ENCODE results near the gene LEP.

The LEP gene

DNA sequence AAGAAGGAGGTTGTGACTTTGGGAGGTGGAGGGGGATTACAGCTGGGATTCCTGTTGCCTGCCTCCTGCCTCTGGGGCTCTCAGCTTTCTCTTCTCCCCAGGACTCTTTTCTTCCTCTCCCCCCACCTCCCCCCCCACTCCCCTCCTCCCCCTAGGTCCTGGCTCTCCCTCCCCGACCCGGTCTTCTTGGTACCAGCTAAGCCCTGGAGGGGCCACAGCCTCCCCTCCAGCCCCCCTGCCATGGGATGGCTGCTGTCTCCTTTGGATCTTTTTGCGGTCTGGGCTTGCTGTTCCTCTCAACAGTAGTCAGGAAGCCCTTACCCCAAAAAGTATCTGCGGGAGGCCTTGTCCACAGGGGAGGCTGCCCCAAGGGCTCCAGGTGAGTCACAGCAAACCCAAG, 33.5 kb upstream of the LEP start:
- TF ChIP-seq FOXA1 (IDR thresholded peaks at IDR 0.05) (no peak), SUZ12 (IDR thresholded peaks at IDR 0.05) (no peak), ELF4 (IDR thresholded peaks at IDR 0.05) (no peak), L3MBTL2 (conservative IDR thresholded peaks at IDR 0.05) (no peak), CTBP1 (IDR thresholded peaks at IDR 0.05; ENCODE audit: borderline replicate concordance) (no peak), ZNF384 (IDR thresholded peaks at IDR 0.05) (no peak), FOXK2 (IDR thresholded peaks at IDR 0.05) (no peak), SP1 (IDR thresholded peaks at IDR 0.05) (no peak), NFRKB (IDR thresholded peaks at IDR 0.05) (no peak), FOXM1 (IDR thresholded peaks at IDR 0.05; ENCODE audit: borderline replicate concordance) (no peak), BHLHE40 (IDR thresholded peaks at IDR 0.05; ENCODE audit: borderline replicate concordance) (no peak), LEF1 (IDR thresholded peaks at IDR 0.05; ENCODE audit: borderline replicate concordance) (no peak), ARNT (IDR thresholded peaks at IDR 0.05) (no peak), HDGF (IDR thresholded peaks at IDR 0.05; ENCODE audit: borderline replicate concordance) (no peak), TARDBP (IDR thresholded peaks at IDR 0.05) (no peak)
- TF ChIP-seq, protein P1, sequence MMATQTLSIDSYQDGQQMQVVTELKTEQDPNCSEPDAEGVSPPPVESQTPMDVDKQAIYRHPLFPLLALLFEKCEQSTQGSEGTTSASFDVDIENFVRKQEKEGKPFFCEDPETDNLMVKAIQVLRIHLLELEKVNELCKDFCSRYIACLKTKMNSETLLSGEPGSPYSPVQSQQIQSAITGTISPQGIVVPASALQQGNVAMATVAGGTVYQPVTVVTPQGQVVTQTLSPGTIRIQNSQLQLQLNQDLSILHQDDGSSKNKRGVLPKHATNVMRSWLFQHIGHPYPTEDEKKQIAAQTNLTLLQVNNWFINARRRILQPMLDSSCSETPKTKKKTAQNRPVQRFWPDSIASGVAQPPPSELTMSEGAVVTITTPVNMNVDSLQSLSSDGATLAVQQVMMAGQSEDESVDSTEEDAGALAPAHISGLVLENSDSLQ (IDR thresholded peaks at IDR 0.05), result no peak
- no peak for DNase-seq (ENCODE audit: extremely low spot score)
- ChIA-PET POLR2A (no interaction called here), CTCF (interaction anchor here (1.2 to 5.1 kb wide), 4 partner anchors 36 to 503 kb away, joined by 3 to 45 read pairs (median 18); no protein-coding TSS in a partner anchor)

DNA sequence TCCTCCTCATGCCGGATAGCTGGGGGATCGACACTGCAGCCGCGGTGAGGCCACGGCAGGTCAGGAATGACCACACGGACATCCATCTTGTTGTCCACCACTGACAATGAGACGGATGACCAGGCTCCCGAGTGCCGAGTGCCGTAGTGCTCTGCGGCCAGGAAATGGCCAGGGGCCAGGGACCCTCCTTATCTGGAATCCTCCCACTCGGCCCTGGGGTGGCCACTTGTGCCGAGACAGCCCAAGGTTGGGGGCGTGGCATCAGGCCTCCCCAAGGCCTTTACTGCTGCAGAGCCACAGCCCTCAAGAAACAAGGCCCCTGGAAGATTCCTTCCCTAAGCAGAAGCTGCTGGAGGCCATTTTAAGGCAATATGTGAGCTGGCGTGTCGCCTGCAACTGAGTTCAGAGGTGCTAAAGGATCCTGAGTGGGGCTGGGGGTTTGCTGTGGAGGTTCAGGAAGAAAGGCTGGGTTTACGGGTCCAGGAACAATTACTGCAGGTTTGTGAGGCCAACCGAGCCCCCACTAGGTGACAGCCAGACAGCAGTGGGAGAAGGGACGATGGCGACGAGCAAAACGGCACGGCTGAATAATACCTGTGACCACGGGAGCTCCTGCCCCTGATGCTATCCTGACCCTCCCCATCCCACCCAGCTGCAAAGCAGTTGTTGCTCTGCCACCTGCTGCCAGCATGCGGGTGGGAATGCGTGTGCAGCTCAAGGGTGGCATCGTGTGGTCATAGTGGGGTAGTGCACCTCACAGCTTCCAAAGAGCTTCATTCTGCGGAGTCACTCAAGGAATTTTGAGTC, 31.6 kb upstream of the LEP start:
- ChIA-PET CTCF (interaction anchor here (0.6 to 5.1 kb wide), 27 partner anchors 10 to 705 kb away, joined by 3 to 45 read pairs (median 4); no protein-coding TSS in a partner anchor), POLR2A (interaction anchor here (0.6 to 1.8 kb wide), 6 partner anchors 66 to 941 kb away, joined by 3 to 4 read pairs (median 3); partner anchors contain the start of genes ARF5 and GCC1)
- TF ChIP-seq ARNT (IDR thresholded peaks at IDR 0.05) (no peak), FOXM1 (IDR thresholded peaks at IDR 0.05; ENCODE audit: borderline replicate concordance) (no peak), CTBP1 (IDR thresholded peaks at IDR 0.05; ENCODE audit: borderline replicate concordance) (peak; percentile 6; the same call in 1 of the 2 replicates)
- DNase-seq (ENCODE audit: extremely low spot score), result peak; percentile 86

DNA sequence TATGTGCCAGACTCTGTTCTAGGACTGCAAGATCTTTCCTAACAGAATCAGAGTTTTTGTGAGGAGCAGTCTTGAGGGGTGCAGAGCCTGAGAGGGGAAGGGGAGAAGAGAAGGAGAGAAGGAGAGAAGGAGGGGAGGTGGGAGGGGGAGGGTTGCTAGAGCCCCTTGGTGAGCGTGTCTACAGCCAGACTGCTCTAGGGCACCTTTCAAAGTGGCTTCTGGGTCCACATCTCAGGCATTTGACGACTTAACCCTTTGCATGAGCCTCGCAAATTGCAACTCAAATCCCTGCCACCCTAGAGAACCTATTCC, 31.1 kb upstream of the LEP start:
- ChIA-PET CTCF (interaction anchor here (0.6 to 5.1 kb wide), 16 partner anchors 9 to 506 kb away, joined by 3 to 45 read pairs (median 4); no protein-coding TSS in a partner anchor), POLR2A (interaction anchor here (0.6 to 1.8 kb wide), 6 partner anchors 65 to 942 kb away, joined by 3 to 4 read pairs (median 3); partner anchors contain the start of genes ARF5 and GCC1)
- TF ChIP-seq ZNF384 (IDR thresholded peaks at IDR 0.05) (no peak), FOXM1 (IDR thresholded peaks at IDR 0.05; ENCODE audit: borderline replicate concordance) (no peak), TARDBP (IDR thresholded peaks at IDR 0.05) (no peak), FOXK2 (IDR thresholded peaks at IDR 0.05) (no peak), HDGF (IDR thresholded peaks at IDR 0.05; ENCODE audit: borderline replicate concordance) (no peak), BHLHE40 (IDR thresholded peaks at IDR 0.05; ENCODE audit: borderline replicate concordance) (no peak), ELF4 (IDR thresholded peaks at IDR 0.05) (no peak), LEF1 (IDR thresholded peaks at IDR 0.05; ENCODE audit: borderline replicate concordance) (no peak), CTBP1 (IDR thresholded peaks at IDR 0.05; ENCODE audit: borderline replicate concordance) (no peak), NFRKB (IDR thresholded peaks at IDR 0.05) (no peak), SP1 (IDR thresholded peaks at IDR 0.05) (no peak), L3MBTL2 (conservative IDR thresholded peaks at IDR 0.05) (no peak), SUZ12 (IDR thresholded peaks at IDR 0.05) (no peak), FOXA1 (IDR thresholded peaks at IDR 0.05) (no peak), ARNT (IDR thresholded peaks at IDR 0.05) (no peak)
- TF ChIP-seq, protein P1 (IDR thresholded peaks at IDR 0.05), result no peak
- DNase-seq (ENCODE audit: extremely low spot score), result no peak

DNA sequence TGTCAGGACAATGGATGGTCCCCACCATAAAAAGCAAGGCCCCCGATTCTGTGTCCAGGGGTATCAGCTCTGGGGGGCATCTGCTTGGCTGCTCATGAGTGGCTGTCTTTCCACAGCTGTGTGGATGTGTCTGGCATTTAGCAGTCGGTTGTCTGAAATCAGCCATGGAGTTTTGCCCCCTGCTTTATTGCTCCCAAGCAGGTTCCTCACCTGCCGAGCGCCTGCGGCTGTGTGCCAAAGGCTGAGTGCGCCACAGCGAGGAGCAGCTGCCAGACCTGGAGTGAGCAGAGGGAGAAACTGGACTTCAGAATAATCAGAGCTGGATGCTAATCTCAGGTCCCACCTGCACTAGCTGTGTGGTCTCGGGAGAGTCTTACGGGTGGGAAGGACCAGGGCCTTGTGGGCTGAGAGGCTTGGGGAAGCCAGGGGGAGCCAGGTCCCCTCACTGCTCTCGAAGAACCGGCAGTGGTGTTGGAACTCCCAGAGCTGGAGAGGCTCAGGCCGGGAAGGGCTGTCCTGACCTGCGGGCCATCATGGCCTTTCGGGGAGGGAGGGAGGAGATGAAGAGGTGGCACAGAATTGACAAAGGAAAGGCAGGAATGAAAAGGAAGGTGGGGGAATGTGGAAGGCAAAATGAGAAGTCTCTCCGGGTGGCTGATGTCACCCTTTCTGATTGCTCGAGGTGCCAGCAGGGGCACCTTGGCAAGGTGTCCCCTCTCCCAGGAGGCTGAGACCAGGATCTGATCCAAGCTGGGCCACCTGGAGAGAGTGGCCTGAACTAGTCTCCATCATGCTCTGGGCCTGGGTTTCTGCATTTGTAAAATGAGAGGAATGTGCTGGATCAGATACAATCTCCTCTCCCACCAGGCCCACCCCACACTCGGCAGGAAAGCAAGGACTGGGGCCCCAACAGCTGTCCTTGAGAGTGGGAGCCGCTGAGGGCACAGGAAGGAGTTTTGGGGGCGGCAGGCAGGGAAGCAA, 30.2 kb upstream of the LEP start:
- DNase-seq (ENCODE audit: extremely low spot score), result no peak
- CTCF ChIA-PET, result interaction anchor here (5.1 kb wide), 1 partner anchor 75 kb away, joined by 45 read pairs; no protein-coding TSS in a partner anchor
- TF ChIP-seq ARNT (IDR thresholded peaks at IDR 0.05) (no peak), CTBP1 (IDR thresholded peaks at IDR 0.05; ENCODE audit: borderline replicate concordance) (no peak), L3MBTL2 (conservative IDR thresholded peaks at IDR 0.05) (no peak), NFRKB (IDR thresholded peaks at IDR 0.05) (no peak), ELF4 (IDR thresholded peaks at IDR 0.05) (no peak), SP1 (IDR thresholded peaks at IDR 0.05) (no peak), FOXM1 (IDR thresholded peaks at IDR 0.05; ENCODE audit: borderline replicate concordance) (no peak), FOXA1 (IDR thresholded peaks at IDR 0.05) (no peak), BHLHE40 (IDR thresholded peaks at IDR 0.05; ENCODE audit: borderline replicate concordance) (no peak), SUZ12 (IDR thresholded peaks at IDR 0.05) (no peak), FOXK2 (IDR thresholded peaks at IDR 0.05) (no peak), HDGF (IDR thresholded peaks at IDR 0.05; ENCODE audit: borderline replicate concordance) (no peak)
- POLR2A ChIA-PET, result interaction anchor here (1.8 kb wide), 1 partner anchor 622 kb away, joined by 4 read pairs; the partner anchor contains the start of gene ARF5

DNA sequence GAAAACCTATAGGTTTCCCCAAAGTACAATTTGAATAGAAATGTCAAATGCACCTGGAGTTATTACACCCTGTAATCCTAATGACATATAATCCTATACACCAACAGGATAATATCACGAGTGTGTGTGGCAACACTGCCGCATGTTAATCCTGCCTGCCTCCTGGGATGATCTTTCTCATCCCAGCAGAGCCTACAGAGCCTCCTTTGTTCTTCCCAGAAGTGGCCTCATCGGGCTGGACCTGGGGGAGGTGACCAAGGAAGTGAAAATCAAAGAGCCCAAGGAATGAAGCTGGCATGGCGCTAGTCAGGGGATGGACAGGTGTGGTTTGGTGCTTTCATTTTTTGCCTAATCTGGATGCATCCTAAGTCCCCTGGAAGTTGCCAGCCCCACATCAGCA, 29.5 kb upstream of the LEP start:
- CTCF ChIA-PET, result interaction anchor here (1.3 kb wide), 1 partner anchor 22 kb away, joined by 4 read pairs; no protein-coding TSS in a partner anchor

More for the DNA sequence above, 29.5 kb upstream of the LEP start:
- no peak for DNase-seq (ENCODE audit: extremely low spot score)
- POLR2A ChIA-PET, result no interaction called here
- TF ChIP-seq FOXA1 (IDR thresholded peaks at IDR 0.05) (no peak), SP1 (IDR thresholded peaks at IDR 0.05) (no peak), L3MBTL2 (conservative IDR thresholded peaks at IDR 0.05) (no peak), FOXK2 (IDR thresholded peaks at IDR 0.05) (no peak), LEF1 (IDR thresholded peaks at IDR 0.05; ENCODE audit: borderline replicate concordance) (no peak), FOXM1 (IDR thresholded peaks at IDR 0.05; ENCODE audit: borderline replicate concordance) (no peak), SUZ12 (IDR thresholded peaks at IDR 0.05) (no peak), CTBP1 (IDR thresholded peaks at IDR 0.05; ENCODE audit: borderline replicate concordance) (no peak), NFRKB (IDR thresholded peaks at IDR 0.05) (no peak), ZNF384 (IDR thresholded peaks at IDR 0.05) (no peak)
- TF ChIP-seq, protein P1 (IDR thresholded peaks at IDR 0.05), result no peak
